ENCODE data around the gene LGR5. TPM values are rescaled to one million over a fixed set of nuclear protein-coding genes. Genes with fewer than 3 reads are reported as not detected.

LGR5 gene
- polyA plus RNA-seq, 1 donor, result 71.9 TPM

- H3K4me3 ChIP-seq (ENCODE audit: low read length), result no peak overlapping the region
- H3K4me1 ChIP-seq (ENCODE audit: control insufficient read depth, insufficient read depth, low read length), result no peaks in the 10 kb centered on the region
- H3K27me3 ChIP-seq (ENCODE audit: control insufficient read depth, insufficient read depth, low read length), result no peaks in the 10 kb centered on the region
- no peak for DNase-seq
- 83% methylated on average over 1 of the region's 3 CpGs for WGBS (ENCODE audit: insufficient coverage, low lambda C conversion rate)
- no peaks in the 10 kb centered on the region for H3K9me3 ChIP-seq (ENCODE audit: control insufficient read depth, low read depth, low read length)
- no peak overlapping the region for H3K27ac ChIP-seq (ENCODE audit: low read length)
- peaks cover 7% of the 10 kb centered on the region for H3K36me3 ChIP-seq (ENCODE audit: control insufficient read depth, insufficient read depth, low read length)
Measured at GRCh38 chr12:71449373-71450070, 9.9 kb downstream of the LGR5 start.

GRCh38 chr12:71452006-71452405 is 12.4 kb downstream of the LGR5 start:
- no peak overlapping the region for H3K4me3 ChIP-seq (ENCODE audit: low read length)
- WGBS (ENCODE audit: insufficient coverage, low lambda C conversion rate), result no CpG with 5 or more reads among the region's 1 CpG

GRCh38 chr12:71455028-71455737 is 15.6 kb downstream of the LGR5 start:
- no peaks in the 10 kb centered on the region for H3K27me3 ChIP-seq (ENCODE audit: control insufficient read depth, insufficient read depth, low read length)
- DNase-seq, result no peak
- H3K4me3 ChIP-seq (ENCODE audit: low read length), result no peak overlapping the region
- no peak overlapping the region for H3K27ac ChIP-seq (ENCODE audit: low read length)
- peaks cover 5% of the 10 kb centered on the region for H3K36me3 ChIP-seq (ENCODE audit: control insufficient read depth, insufficient read depth, low read length)
- no CpG with 5 or more reads among the region's 3 CpGs for WGBS (ENCODE audit: insufficient coverage, low lambda C conversion rate)
- no peaks in the 10 kb centered on the region for H3K9me3 ChIP-seq (ENCODE audit: control insufficient read depth, low read depth, low read length)
- H3K4me1 ChIP-seq (ENCODE audit: control insufficient read depth, insufficient read depth, low read length), result peaks cover 11% of the 10 kb centered on the region

More at GRCh38 chr12:71452006-71452405, 12.4 kb downstream of the LGR5 start:
- Histone ChIP-seq H3K36me3 (ENCODE audit: control insufficient read depth, insufficient read depth, low read length) (peaks cover 7% of the 10 kb centered on the region), H3K27ac (ENCODE audit: low read length) (no peak overlapping the region), H3K4me1 (ENCODE audit: control insufficient read depth, insufficient read depth, low read length) (peaks cover 4% of the 10 kb centered on the region), H3K27me3 (ENCODE audit: control insufficient read depth, insufficient read depth, low read length) (no peaks in the 10 kb centered on the region), H3K9me3 (ENCODE audit: control insufficient read depth, low read depth, low read length) (no peaks in the 10 kb centered on the region)
- no peak for DNase-seq

GRCh38 chr12:71456316-71456715 is 16.7 kb downstream of the LGR5 start:
- WGBS (ENCODE audit: insufficient coverage, low lambda C conversion rate), result no CpG with 5 or more reads among the region's 2 CpGs
- peaks cover 16% of the 10 kb centered on the region for H3K4me1 ChIP-seq (ENCODE audit: control insufficient read depth, insufficient read depth, low read length)
- H3K9me3 ChIP-seq (ENCODE audit: control insufficient read depth, low read depth, low read length), result no peaks in the 10 kb centered on the region
- no peaks in the 10 kb centered on the region for H3K27me3 ChIP-seq (ENCODE audit: control insufficient read depth, insufficient read depth, low read length)
- H3K36me3 ChIP-seq (ENCODE audit: control insufficient read depth, insufficient read depth, low read length), result peaks cover 4% of the 10 kb centered on the region
- H3K27ac ChIP-seq (ENCODE audit: low read length), result no peak overlapping the region
- no peak overlapping the region for H3K4me3 ChIP-seq (ENCODE audit: low read length)
- DNase-seq, result no peak

GRCh38 chr12:71456990-71457389 is 17.4 kb downstream of the LGR5 start:
- DNase-seq, result no peak
- no peaks in the 10 kb centered on the region for H3K36me3 ChIP-seq (ENCODE audit: control insufficient read depth, insufficient read depth, low read length)

GRCh38 chr12:71460318-71460717 is 20.7 kb downstream of the LGR5 start:
- Histone ChIP-seq H3K27me3 (ENCODE audit: control insufficient read depth, insufficient read depth, low read length) (no peaks in the 10 kb centered on the region), H3K27ac (ENCODE audit: low read length) (no peak overlapping the region), H3K9me3 (ENCODE audit: control insufficient read depth, low read depth, low read length) (no peaks in the 10 kb centered on the region), H3K4me3 (ENCODE audit: low read length) (no peak overlapping the region), H3K36me3 (ENCODE audit: control insufficient read depth, insufficient read depth, low read length) (no peaks in the 10 kb centered on the region), H3K4me1 (ENCODE audit: control insufficient read depth, insufficient read depth, low read length) (peaks cover 20% of the 10 kb centered on the region)
- DNase-seq, result no peak
- WGBS (ENCODE audit: insufficient coverage, low lambda C conversion rate), result 56% methylated on average over 3 of the region's 4 CpGs

More at GRCh38 chr12:71456990-71457389, 17.4 kb downstream of the LGR5 start:
- Histone ChIP-seq H3K27me3 (ENCODE audit: control insufficient read depth, insufficient read depth, low read length) (no peaks in the 10 kb centered on the region), H3K4me1 (ENCODE audit: control insufficient read depth, insufficient read depth, low read length) (peaks cover 17% of the 10 kb centered on the region), H3K27ac (ENCODE audit: low read length) (no peak overlapping the region), H3K4me3 (ENCODE audit: low read length) (no peak overlapping the region), H3K9me3 (ENCODE audit: control insufficient read depth, low read depth, low read length) (no peaks in the 10 kb centered on the region)
- no CpG with 5 or more reads among the region's 4 CpGs for WGBS (ENCODE audit: insufficient coverage, low lambda C conversion rate)

GRCh38 chr12:71460850-71461609 is 21.4 kb downstream of the LGR5 start:
- peaks cover 20% of the 10 kb centered on the region for H3K4me1 ChIP-seq (ENCODE audit: control insufficient read depth, insufficient read depth, low read length)
- no peak overlapping the region for H3K4me3 ChIP-seq (ENCODE audit: low read length)
- no peak for DNase-seq
- no peak overlapping the region for H3K27ac ChIP-seq (ENCODE audit: low read length)
- H3K9me3 ChIP-seq (ENCODE audit: control insufficient read depth, low read depth, low read length), result no peaks in the 10 kb centered on the region
- WGBS (ENCODE audit: insufficient coverage, low lambda C conversion rate), result 80% methylated on average over 1 of the region's 1 CpG
- no peaks in the 10 kb centered on the region for H3K36me3 ChIP-seq (ENCODE audit: control insufficient read depth, insufficient read depth, low read length)
- no peaks in the 10 kb centered on the region for H3K27me3 ChIP-seq (ENCODE audit: control insufficient read depth, insufficient read depth, low read length)

GRCh38 chr12:71461787-71462328 is 22.3 kb downstream of the LGR5 start:
- DNase-seq, result no peak
- no peak overlapping the region for H3K4me3 ChIP-seq (ENCODE audit: low read length)
- peaks cover 16% of the 10 kb centered on the region for H3K4me1 ChIP-seq (ENCODE audit: control insufficient read depth, insufficient read depth, low read length)
- no peak overlapping the region for H3K27ac ChIP-seq (ENCODE audit: low read length)
- no peaks in the 10 kb centered on the region for H3K27me3 ChIP-seq (ENCODE audit: control insufficient read depth, insufficient read depth, low read length)
- no peaks in the 10 kb centered on the region for H3K9me3 ChIP-seq (ENCODE audit: control insufficient read depth, low read depth, low read length)
- no CpG with 5 or more reads among the region's 2 CpGs for WGBS (ENCODE audit: insufficient coverage, low lambda C conversion rate)
- H3K36me3 ChIP-seq (ENCODE audit: control insufficient read depth, insufficient read depth, low read length), result no peaks in the 10 kb centered on the region

GRCh38 chr12:71465796-71466195 is 26.2 kb downstream of the LGR5 start:
- H3K36me3 ChIP-seq (ENCODE audit: control insufficient read depth, insufficient read depth, low read length), result no peaks in the 10 kb centered on the region
- DNase-seq, result no peak
- H3K27ac ChIP-seq (ENCODE audit: low read length), result no peak overlapping the region
- H3K9me3 ChIP-seq (ENCODE audit: control insufficient read depth, low read depth, low read length), result no peaks in the 10 kb centered on the region
- peaks cover 12% of the 10 kb centered on the region for H3K4me1 ChIP-seq (ENCODE audit: control insufficient read depth, insufficient read depth, low read length)
- H3K4me3 ChIP-seq (ENCODE audit: low read length), result no peak overlapping the region
- H3K27me3 ChIP-seq (ENCODE audit: control insufficient read depth, insufficient read depth, low read length), result no peaks in the 10 kb centered on the region

GRCh38 chr12:71469258-71469750 is 29.7 kb downstream of the LGR5 start:
- Histone ChIP-seq H3K4me3 (ENCODE audit: low read length) (no peak overlapping the region), H3K36me3 (ENCODE audit: control insufficient read depth, insufficient read depth, low read length) (no peaks in the 10 kb centered on the region), H3K4me1 (ENCODE audit: control insufficient read depth, insufficient read depth, low read length) (peaks cover 7% of the 10 kb centered on the region), H3K9me3 (ENCODE audit: control insufficient read depth, low read depth, low read length) (no peaks in the 10 kb centered on the region), H3K27ac (ENCODE audit: low read length) (peak overlapping the region; percentile 47), H3K27me3 (ENCODE audit: control insufficient read depth, insufficient read depth, low read length) (no peaks in the 10 kb centered on the region)
- DNase-seq, result peak; percentile 81 to 86
- WGBS (ENCODE audit: insufficient coverage, low lambda C conversion rate), result 100% methylated on average over 1 of the region's 15 CpGs
